HG03575 (cell line): ENCODE measurements around the gene IL21R.

ENCODE experiments used
- ATAC-seq: cut with Tn5 transposase; IDR thresholded peaks from one replicate; pipeline ENCODE4 v1.9.1; 2021; ENCODE audit not compliant: unreplicated experiment, insufficient number of reproducible peaks, low FRiP score; ENCODE audit errors: extremely low read depth

Gene IL21R

GRCh38 chr16:27498031-27498825 is 96.3 kb downstream of the IL21R start:
- ATAC-seq, result no peak

GRCh38 chr16:27498916-27499658 is 97.1 kb downstream of the IL21R start:
- ATAC-seq, result no peak

GRCh38 chr16:27499659-27500055 is 97.7 kb downstream of the IL21R start:
- no peak for ATAC-seq

GRCh38 chr16:27500801-27501200 is 98.8 kb downstream of the IL21R start:
- ATAC-seq, result no peak
